Mucosa of gallbladder (tissue), 1 donor: ENCODE measurements around the gene G2E3. TPM values are rescaled to one million over a fixed set of nuclear protein-coding genes. Genes with fewer than 3 reads are reported as not detected.
"Not testable (repeated sequence)": the region's sequence is repeated elsewhere in the genome, so short reads cannot be mapped to it uniquely, and the experiment has no call there.

Source experiments
- DNase-seq: peaks from one replicate; pipeline ENCODE4 v3.0.0-alpha.2; 2020; ENCODE audit warnings: low spot score
- total RNA-seq: library from RNA; stranded (reverse); gene quantifications from one replicate; pipeline ENCODE4 v1.2.1, GENCODE V29; 2021
- donor health status: DM: no; HTN: no; CAD: no.

Gene G2E3
- total RNA-seq, 1 donor from 2014 or later: 17.0 TPM

- DNase-seq: not testable (repeated sequence)
These were observed 45.7 kb downstream of the G2E3 start for GRCh38 chr14:30604696-30605095.

- no peak for DNase-seq
These were observed 48.3 kb downstream of the G2E3 start for GRCh38 chr14:30607156-30607780.

GRCh38 chr14:30608533-30609006, 49.6 kb downstream of the G2E3 start:
- no peak for DNase-seq

- no peak for DNase-seq
These were observed 51.9 kb downstream of the G2E3 start for GRCh38 chr14:30610787-30611343.

- DNase-seq: no peak
These were observed 55.2 kb downstream of the G2E3 start for GRCh38 chr14:30614155-30614554.

- DNase-seq: no peak
These were observed 61.2 kb downstream of the G2E3 start for GRCh38 chr14:30620178-30620577.

- DNase-seq: no peak
These were observed 62.5 kb downstream of the G2E3 start for GRCh38 chr14:30621354-30621939.

GRCh38 chr14:30621940-30622830, 63.2 kb downstream of the G2E3 start, which contains the start of gene SCFD1:
SCFD1 (plus strand) TSS chr14:30622319; CDS start chr14:30622339, 20 bp downstream.
- peak; percentile 93 for DNase-seq

- no peak for DNase-seq
These were observed 64.6 kb downstream of the G2E3 start for GRCh38 chr14:30623412-30624131.

- no peak for DNase-seq
These were observed 65.1 kb downstream of the G2E3 start for GRCh38 chr14:30624132-30624423.

GRCh38 chr14:30625533-30625932, 66.6 kb downstream of the G2E3 start:
- DNase-seq: no peak

GRCh38 chr14:30629432-30629831, 70.5 kb downstream of the G2E3 start:
- DNase-seq: not testable (repeated sequence)

- DNase-seq: no peak
These were observed 71.3 kb downstream of the G2E3 start for GRCh38 chr14:30630248-30630647.

- DNase-seq: no peak
These were observed 73.8 kb downstream of the G2E3 start for GRCh38 chr14:30632730-30633129.

- no peak for DNase-seq
These were observed 80.0 kb downstream of the G2E3 start for GRCh38 chr14:30638926-30639325.

GRCh38 chr14:30641207-30641606, 82.2 kb downstream of the G2E3 start:
- no peak for DNase-seq

GRCh38 chr14:30644462-30644861, 85.5 kb downstream of the G2E3 start:
- not testable (repeated sequence) for DNase-seq

- DNase-seq: no peak
These were observed 86.6 kb downstream of the G2E3 start for GRCh38 chr14:30645600-30645999.

GRCh38 chr14:30648471-30648870, 89.5 kb downstream of the G2E3 start:
- no peak for DNase-seq

GRCh38 chr14:30651937-30652336, 93.0 kb downstream of the G2E3 start:
- DNase-seq: no peak

GRCh38 chr14:30655124-30655523, 96.2 kb downstream of the G2E3 start:
- DNase-seq: no peak

- DNase-seq: no peak
These were observed 96.7 kb downstream of the G2E3 start for GRCh38 chr14:30655658-30656057.
